K562 (cell line): ENCODE results near the gene TBX1. TPM values are rescaled to one million over a fixed set of nuclear protein-coding genes. Genes with fewer than 3 reads are reported as not detected.

Experiments
- HDAC1 ChIP-seq, 2 experiments: fragments of 450-650 bp; IDR thresholded peaks; 2 replicates each; pipeline ENCODE4 v1.6.1; 2016 to 2017; ENCODE audit warnings: inconsistent platforms in 1 of 2, mild to moderate bottlenecking in 1 of 2, moderate library complexity in 1 of 2
- SAP30 ChIP-seq: fragments of 200-600 bp; sonication (generic); IDR thresholded peaks from 2 replicates; pipeline ENCODE4 v1.6.1; 2012; ENCODE audit warnings: borderline replicate concordance, low read depth, mild to moderate bottlenecking, moderate library complexity, low read length, control low read depth, inconsistent platforms; ENCODE audit not compliant: insufficient read depth, poor library complexity, severe bottlenecking
- ZBTB33 ChIP-seq: sonication (generic); formaldehyde crosslinking; IDR thresholded peaks from 2 replicates; pipeline ENCODE4 v1.8.1; 2023; ENCODE audit warnings: mild to moderate bottlenecking, missing genetic modification reagents
- ZBTB9 ChIP-seq: fragments of 450-650 bp; formaldehyde crosslinking; IDR thresholded peaks from 2 replicates; pipeline ENCODE4 v1.4.0; 2020; ENCODE audit warnings: mild to moderate bottlenecking, moderate library complexity
- ZNF165 ChIP-seq: fragments of 250-450 bp; sonication (Bioruptor Pico); IDR thresholded peaks from 2 replicates; pipeline ENCODE4 v1.4.0; 2020; ENCODE audit warnings: borderline replicate concordance
- ZNF696 ChIP-seq: fragments of 250-450 bp; sonication (Bioruptor Pico); conservative IDR thresholded peaks from 2 replicates; pipeline ENCODE4 v1.4.0; 2020; ENCODE audit warnings: mild to moderate bottlenecking, moderate library complexity
- polyA plus RNA-seq, 8 experiments: library from polyadenylated mRNA; depleted of rRNA in 4 of 8; stranded (reverse) in 5 of 8; unstranded in 3 of 8; fragments of >200 nt; fragmentation: Nextera tagmentation in 2 of 8; fragmentation: Illumina TruSeq in 1 of 8; extraction: Ambion mirVana in 2 of 8; extraction: Trizol in 1 of 8; gene quantifications; 2 replicates each; pipeline versions ENCODE4 v1.2.1 to v1.2.3, GENCODE V29; 2011 to 2014; ENCODE audit warnings: inconsistent platforms in 1 of 8, missing spikeins in 1 of 8
- total RNA-seq, 7 experiments: library from RNA; depleted of rRNA in 6 of 7; stranded (reverse); fragments of >200 nt in 6 of 7; fragmentation: Illumina TruSeq in 2 of 7; extraction: Trizol in 2 of 7; gene quantifications; 2 replicates each; pipeline versions ENCODE4 v1.2.1 to v1.2.3, GENCODE V29; 2011 to 2021; ENCODE audit warnings: low replicate concordance in 1 of 7
- TF ChIP-seq, protein P1 (sequence below), 2 experiments: fragments of 250-450 bp in 1 of 2; fragments of 450-650 bp in 1 of 2; sonication (Bioruptor Pico) in 1 of 2; IDR thresholded peaks; 2 replicates each; pipeline versions ENCODE4 v1.6.1 to v1.8.0; 2016 to 2021; ENCODE audit warnings: mild to moderate bottlenecking in 2 of 2, moderate library complexity in 2 of 2, missing compliant biosample characterization in 1 of 2, missing genetic modification characterization in 1 of 2
- TF ChIP-seq, protein P2 (sequence below): sonication (generic); IDR thresholded peaks from 2 replicates; pipeline ENCODE4 v1.6.1; 2016

TBX1 gene
- total and polyA plus RNA-seq, 9 of the 15 experiments (the other 6 are each of a cell fraction or from before 2014, with no cell fraction given): 0.07 to 35.0 (median 3.9) TPM

GRCh38 chr22:19728836-19729235 is 31.7 kb upstream of the TBX1 start (continued):
- no peak for TF ChIP-seq ZNF696 (CRISPR knock-in tag)
- no peak for TF ChIP-seq ZBTB33 (CRISPR knock-in tag)
- peak; percentile 9 for TF ChIP-seq SAP30
- TF ChIP-seq ZBTB9 (CRISPR knock-in tag): no peak
- TF ChIP-seq, protein P1, sequence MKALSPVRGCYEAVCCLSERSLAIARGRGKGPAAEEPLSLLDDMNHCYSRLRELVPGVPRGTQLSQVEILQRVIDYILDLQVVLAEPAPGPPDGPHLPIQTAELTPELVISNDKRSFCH (CRISPR knock-in tag; IDR thresholded peaks at IDR 0.05): no peak
- TF ChIP-seq, protein P1 (tag; IDR thresholded peaks at IDR 0.05): peak; percentile 20; the same call in 1 of the 2 replicates
- no peak for TF ChIP-seq HDAC1 (IDR thresholded peaks at IDR 0.05)
- TF ChIP-seq, protein P2, sequence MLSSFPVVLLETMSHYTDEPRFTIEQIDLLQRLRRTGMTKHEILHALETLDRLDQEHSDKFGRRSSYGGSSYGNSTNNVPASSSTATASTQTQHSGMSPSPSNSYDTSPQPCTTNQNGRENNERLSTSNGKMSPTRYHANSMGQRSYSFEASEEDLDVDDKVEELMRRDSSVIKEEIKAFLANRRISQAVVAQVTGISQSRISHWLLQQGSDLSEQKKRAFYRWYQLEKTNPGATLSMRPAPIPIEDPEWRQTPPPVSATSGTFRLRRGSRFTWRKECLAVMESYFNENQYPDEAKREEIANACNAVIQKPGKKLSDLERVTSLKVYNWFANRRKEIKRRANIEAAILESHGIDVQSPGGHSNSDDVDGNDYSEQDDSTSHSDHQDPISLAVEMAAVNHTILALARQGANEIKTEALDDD: no peak
- 0 out of 2 replicates have a peak, but pooled peaks have one; percentile 3 for TF ChIP-seq ZNF165
- TF ChIP-seq, all 486 proteins: peak for 8
